Liver (tissue), 3 donors: Measurements from ENCODE around the gene UROC1.

Experiments used
- EGR1 ChIP-seq, 2 donors: IDR thresholded peaks; 2 replicates each; pipeline ENCODE4 v1.6.1; 2016 to 2018; ENCODE audit warnings: antibody characterized with exemption in 2 of 2, low read depth in 2 of 2
- GABPA ChIP-seq, 2 donors: IDR thresholded peaks in 1 of 2; conservative IDR thresholded peaks in 1 of 2; 2 replicates each; pipeline ENCODE4 v1.6.1; 2016; ENCODE audit warnings: antibody characterized with exemption in 2 of 2, mild to moderate bottlenecking in 1 of 2, moderate library complexity in 1 of 2
- HNF4A ChIP-seq, 2 donors: conservative IDR thresholded peaks; 2 replicates each; pipeline ENCODE4 v1.6.1; 2016; ENCODE audit warnings: antibody characterized with exemption in 2 of 2, mild to moderate bottlenecking in 2 of 2
- HNF4G ChIP-seq: IDR thresholded peaks from 2 replicates; pipeline ENCODE4 v1.6.1; 2016; ENCODE audit warnings: antibody characterized with exemption
- JUND ChIP-seq, 2 donors: IDR thresholded peaks; 2 replicates each; pipeline ENCODE4 v1.6.1; 2016; ENCODE audit warnings: antibody characterized with exemption in 2 of 2
- RAD21 ChIP-seq, 2 donors: IDR thresholded peaks; 2 replicates each; pipeline ENCODE4 v1.6.1; 2016; ENCODE audit warnings: antibody characterized with exemption in 2 of 2, mild to moderate bottlenecking in 2 of 2
- SP1 ChIP-seq: IDR thresholded peaks from 2 replicates; pipeline ENCODE4 v1.6.1; 2018; ENCODE audit warnings: antibody characterized with exemption, mild to moderate bottlenecking
- TAF1 ChIP-seq: conservative IDR thresholded peaks from 2 replicates; pipeline ENCODE4 v1.6.1; 2016; ENCODE audit warnings: antibody characterized with exemption, mild to moderate bottlenecking
- TF ChIP-seq, protein P1 (sequence below): IDR thresholded peaks from 2 replicates; pipeline ENCODE4 v1.6.1; 2016; ENCODE audit warnings: antibody characterized with exemption
- TF ChIP-seq, protein P2 (sequence below): fragments of 150-350 bp; IDR thresholded peaks from 2 replicates; pipeline ENCODE4 v1.5.1; 2017; ENCODE audit warnings: improper control_type of control experiment, low read depth, low read length; ENCODE audit not compliant: missing input control
- TF ChIP-seq, protein P3 (sequence below): IDR thresholded peaks from 2 replicates; pipeline ENCODE4 v1.6.1; 2016; ENCODE audit warnings: antibody characterized with exemption, mild to moderate bottlenecking
- TF ChIP-seq, protein P4 (sequence below): IDR thresholded peaks from 2 replicates; pipeline ENCODE4 v1.6.1; 2016; ENCODE audit warnings: antibody characterized with exemption
- TF ChIP-seq, protein P5 (sequence below): IDR thresholded peaks from 2 replicates; pipeline ENCODE4 v1.6.1; 2016; ENCODE audit warnings: antibody characterized with exemption
- donor health status: healthy.
- donor health status: healthy.

DNA sequence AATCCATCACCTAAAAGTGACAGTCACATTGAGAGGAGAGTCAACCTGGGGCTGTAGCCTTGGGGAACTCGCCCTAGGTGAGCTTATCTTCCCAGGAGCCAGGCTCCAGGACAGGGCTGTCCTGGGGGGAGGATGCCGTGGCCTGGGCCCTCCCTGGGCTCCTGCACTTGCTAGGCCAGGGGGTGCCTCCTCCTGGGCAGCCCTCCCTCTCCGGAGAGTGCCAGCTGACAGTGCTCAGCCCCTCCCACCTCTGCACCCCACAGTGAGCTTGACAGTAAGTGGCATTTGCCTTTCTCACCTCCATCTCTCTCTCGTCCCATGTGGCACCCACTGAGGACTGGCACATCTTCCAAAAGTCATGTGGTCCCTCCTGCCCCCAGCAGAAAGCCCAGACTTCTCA lies 19.1 kb downstream of the UROC1 start:
- TF ChIP-seq, protein P1, sequence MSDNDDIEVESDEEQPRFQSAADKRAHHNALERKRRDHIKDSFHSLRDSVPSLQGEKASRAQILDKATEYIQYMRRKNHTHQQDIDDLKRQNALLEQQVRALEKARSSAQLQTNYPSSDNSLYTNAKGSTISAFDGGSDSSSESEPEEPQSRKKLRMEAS = no peak
- TF ChIP-seq, protein P2, sequence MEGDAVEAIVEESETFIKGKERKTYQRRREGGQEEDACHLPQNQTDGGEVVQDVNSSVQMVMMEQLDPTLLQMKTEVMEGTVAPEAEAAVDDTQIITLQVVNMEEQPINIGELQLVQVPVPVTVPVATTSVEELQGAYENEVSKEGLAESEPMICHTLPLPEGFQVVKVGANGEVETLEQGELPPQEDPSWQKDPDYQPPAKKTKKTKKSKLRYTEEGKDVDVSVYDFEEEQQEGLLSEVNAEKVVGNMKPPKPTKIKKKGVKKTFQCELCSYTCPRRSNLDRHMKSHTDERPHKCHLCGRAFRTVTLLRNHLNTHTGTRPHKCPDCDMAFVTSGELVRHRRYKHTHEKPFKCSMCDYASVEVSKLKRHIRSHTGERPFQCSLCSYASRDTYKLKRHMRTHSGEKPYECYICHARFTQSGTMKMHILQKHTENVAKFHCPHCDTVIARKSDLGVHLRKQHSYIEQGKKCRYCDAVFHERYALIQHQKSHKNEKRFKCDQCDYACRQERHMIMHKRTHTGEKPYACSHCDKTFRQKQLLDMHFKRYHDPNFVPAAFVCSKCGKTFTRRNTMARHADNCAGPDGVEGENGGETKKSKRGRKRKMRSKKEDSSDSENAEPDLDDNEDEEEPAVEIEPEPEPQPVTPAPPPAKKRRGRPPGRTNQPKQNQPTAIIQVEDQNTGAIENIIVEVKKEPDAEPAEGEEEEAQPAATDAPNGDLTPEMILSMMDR = no peak
- TF ChIP-seq RAD21 (IDR thresholded peaks at IDR 0.05) (no peak), GABPA (IDR thresholded peaks at IDR 0.05 in 1 of 2, conservative IDR thresholded peaks at IDR 0.05 in 1 of 2) (no peak), JUND (IDR thresholded peaks at IDR 0.05) (no peak), SP1 (no peak), EGR1 (IDR thresholded peaks at IDR 0.05; ENCODE audit: low read depth in 2 of 2) (no peak), HNF4A (conservative IDR thresholded peaks at IDR 0.05) (no peak), TAF1 (no peak), HNF4G (no peak)
- TF ChIP-seq, protein P3, sequence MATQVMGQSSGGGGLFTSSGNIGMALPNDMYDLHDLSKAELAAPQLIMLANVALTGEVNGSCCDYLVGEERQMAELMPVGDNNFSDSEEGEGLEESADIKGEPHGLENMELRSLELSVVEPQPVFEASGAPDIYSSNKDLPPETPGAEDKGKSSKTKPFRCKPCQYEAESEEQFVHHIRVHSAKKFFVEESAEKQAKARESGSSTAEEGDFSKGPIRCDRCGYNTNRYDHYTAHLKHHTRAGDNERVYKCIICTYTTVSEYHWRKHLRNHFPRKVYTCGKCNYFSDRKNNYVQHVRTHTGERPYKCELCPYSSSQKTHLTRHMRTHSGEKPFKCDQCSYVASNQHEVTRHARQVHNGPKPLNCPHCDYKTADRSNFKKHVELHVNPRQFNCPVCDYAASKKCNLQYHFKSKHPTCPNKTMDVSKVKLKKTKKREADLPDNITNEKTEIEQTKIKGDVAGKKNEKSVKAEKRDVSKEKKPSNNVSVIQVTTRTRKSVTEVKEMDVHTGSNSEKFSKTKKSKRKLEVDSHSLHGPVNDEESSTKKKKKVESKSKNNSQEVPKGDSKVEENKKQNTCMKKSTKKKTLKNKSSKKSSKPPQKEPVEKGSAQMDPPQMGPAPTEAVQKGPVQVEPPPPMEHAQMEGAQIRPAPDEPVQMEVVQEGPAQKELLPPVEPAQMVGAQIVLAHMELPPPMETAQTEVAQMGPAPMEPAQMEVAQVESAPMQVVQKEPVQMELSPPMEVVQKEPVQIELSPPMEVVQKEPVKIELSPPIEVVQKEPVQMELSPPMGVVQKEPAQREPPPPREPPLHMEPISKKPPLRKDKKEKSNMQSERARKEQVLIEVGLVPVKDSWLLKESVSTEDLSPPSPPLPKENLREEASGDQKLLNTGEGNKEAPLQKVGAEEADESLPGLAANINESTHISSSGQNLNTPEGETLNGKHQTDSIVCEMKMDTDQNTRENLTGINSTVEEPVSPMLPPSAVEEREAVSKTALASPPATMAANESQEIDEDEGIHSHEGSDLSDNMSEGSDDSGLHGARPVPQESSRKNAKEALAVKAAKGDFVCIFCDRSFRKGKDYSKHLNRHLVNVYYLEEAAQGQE = no peak
- TF ChIP-seq, protein P4, sequence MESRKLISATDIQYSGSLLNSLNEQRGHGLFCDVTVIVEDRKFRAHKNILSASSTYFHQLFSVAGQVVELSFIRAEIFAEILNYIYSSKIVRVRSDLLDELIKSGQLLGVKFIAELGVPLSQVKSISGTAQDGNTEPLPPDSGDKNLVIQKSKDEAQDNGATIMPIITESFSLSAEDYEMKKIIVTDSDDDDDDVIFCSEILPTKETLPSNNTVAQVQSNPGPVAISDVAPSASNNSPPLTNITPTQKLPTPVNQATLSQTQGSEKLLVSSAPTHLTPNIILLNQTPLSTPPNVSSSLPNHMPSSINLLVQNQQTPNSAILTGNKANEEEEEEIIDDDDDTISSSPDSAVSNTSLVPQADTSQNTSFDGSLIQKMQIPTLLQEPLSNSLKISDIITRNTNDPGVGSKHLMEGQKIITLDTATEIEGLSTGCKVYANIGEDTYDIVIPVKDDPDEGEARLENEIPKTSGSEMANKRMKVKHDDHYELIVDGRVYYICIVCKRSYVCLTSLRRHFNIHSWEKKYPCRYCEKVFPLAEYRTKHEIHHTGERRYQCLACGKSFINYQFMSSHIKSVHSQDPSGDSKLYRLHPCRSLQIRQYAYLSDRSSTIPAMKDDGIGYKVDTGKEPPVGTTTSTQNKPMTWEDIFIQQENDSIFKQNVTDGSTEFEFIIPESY = no peak
- TF ChIP-seq, protein P5, sequence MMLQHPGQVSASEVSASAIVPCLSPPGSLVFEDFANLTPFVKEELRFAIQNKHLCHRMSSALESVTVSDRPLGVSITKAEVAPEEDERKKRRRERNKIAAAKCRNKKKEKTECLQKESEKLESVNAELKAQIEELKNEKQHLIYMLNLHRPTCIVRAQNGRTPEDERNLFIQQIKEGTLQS = no peak
